Pancreas (tissue), 10 donors: ENCODE results near the gene TBL1Y. TPM values are rescaled to one million over a fixed set of nuclear protein-coding genes. Genes with fewer than 3 reads are reported as not detected.

Source experiments
- ATAC-seq, 4 donors: fragments of 200-7000 bp; cut with Tn5 transposase; one replicate each; pipeline versions ENCODE4 v1.8.0 to v1.9.1; 2020; ENCODE audit warnings: mild to moderate bottlenecking in 4 of 4, moderate library complexity in 4 of 4
- DNase-seq, 6 donors: peaks; one replicate each; pipeline ENCODE4 v3.0.0-alpha.2; 2020
- FAIRE-seq: peaks from 2 replicates; lab custom pipeline; 2012; peaks lifted over from hg19 to GRCh38; lab: Jason Lieb, UNC
- H3K27ac ChIP-seq, 4 donors: fragments of 200-600 bp; sonication (generic); 1 replicate in 3 of 4; 2 replicates in 1 of 4; pipeline versions ENCODE4 v1.5.0 to v1.8.0; 2020
- H3K27me3 ChIP-seq, 4 donors: fragments of 200-600 bp; one replicate each; pipeline ENCODE4 v1.8.0; 2021
- H3K36me3 ChIP-seq, 3 donors: fragments of 200-600 bp; sonication (generic) in 1 of 3; one replicate each; pipeline versions ENCODE4 v1.5.0 to v1.8.0; 2020 to 2021
- H3K4me1 ChIP-seq, 3 donors: fragments of 200-600 bp; one replicate each; pipeline ENCODE4 v1.8.0; 2021
- H3K4me3 ChIP-seq, 4 donors: fragments of 200-600 bp; sonication (generic) in 2 of 4; one replicate each; pipeline versions ENCODE4 v1.5.0 to v1.8.0; 2020 to 2021
- H3K9me3 ChIP-seq, 4 donors: fragments of 200-600 bp; one replicate each; pipeline ENCODE4 v1.8.0; 2021
- CTCF ChIP-seq, 4 donors: fragments of 200-600 bp; sonication (generic) in 3 of 4; IDR thresholded peaks; one replicate each; pipeline versions ENCODE4 v1.5.0 to v1.8.0; 2021; ENCODE audit warnings: antibody characterized with exemption in 4 of 4
- WGBS, 2 donors: extraction: QIAGEN DNeasy Blood & Tissue Kit; methylation state at CpG; one replicate each; pipeline ENCODE4 v1.1.7; 2013; 5-methylcytosine and 5-hydroxymethylcytosine counted together
- intact Hi-C, 3 donors: fragments of 100-400 bp; cut with DNase I; formaldehyde crosslinking; loops; one replicate each; pipeline versions ENCODE4 v1.11.1 to v1.14.2; 2022
- polyA plus RNA-seq, 2 donors: library from polyadenylated mRNA; stranded (reverse); fragments of 200-250 nt; gene quantifications; one replicate each; pipeline ENCODE4 v1.2.3, GENCODE V29; 2013
- total RNA-seq, 6 donors: library from RNA; stranded (reverse); fragmentation: NEBNext Ultra II Directional in 4 of 6; extraction: Animal tissue kit (Norgen Biotek cat#: 25700) in 4 of 6; gene quantifications; one replicate each; pipeline versions ENCODE4 v1.2.1 to v1.2.4, GENCODE V29; 2021 to 2023
- donor health status: healthy with polysubstance abuse.
- donor health status: DM: no; HTN: no; CAD: no; lungs with moderate emphysema.
- donor health status: DM: no; HTN: no; CAD: no.
- donor health status: control.
- donor health status: control.
- donor health status: Bipolar disorder and iron deficiency.
- donor health status: DM: yes; HTN: yes; CAD: no.
- donor health status: DM: no; HTN: no; CAD: no.
- donor health status: DM: no; HTN: no; CAD: no.
- donor health status: DM: yes; HTN: yes; CAD: no.

TBL1Y gene
- total and polyA plus RNA-seq, 8 donors, result 0.38 to 1.1 TPM; not detected in 6

- no peaks in the 10 kb centered on the region for H3K27me3 ChIP-seq
- no peak for DNase-seq
- ATAC-seq, result no peak
- no peak for TF ChIP-seq CTCF (IDR thresholded peaks at IDR 0.05)
- intact Hi-C loops, result no loop called here
- H3K36me3 ChIP-seq, result no peaks in the 10 kb centered on the region
- no peak for FAIRE-seq
- 81% methylated on average over 2 of the region's 2 CpGs; no CpG with 5 or more reads in 1 of the 2 donors for WGBS, 2 donors
- no peak overlapping the region for H3K4me3 ChIP-seq
- H3K9me3 ChIP-seq, result no peaks in the 10 kb centered on the region
- no peak overlapping the region for H3K27ac ChIP-seq
- no peaks in the 10 kb centered on the region for H3K4me1 ChIP-seq
These were observed 89.4 kb downstream of the TBL1Y start for GRCh38 chrY:6999905-7000304.

- H3K4me3 ChIP-seq, result no peak overlapping the region
- no peak for DNase-seq
- no peaks in the 10 kb centered on the region for H3K4me1 ChIP-seq
- no peaks in the 10 kb centered on the region for H3K36me3 ChIP-seq
- intact Hi-C loops, result no loop called here
- TF ChIP-seq CTCF (IDR thresholded peaks at IDR 0.05), result no peak
- H3K27ac ChIP-seq, result no peak overlapping the region
- WGBS, 2 donors, result 46% methylated on average over 3 of the region's 3 CpGs; no CpG with 5 or more reads in 1 of the 2 donors
- ATAC-seq, result no peak
- H3K27me3 ChIP-seq, result no peaks in the 10 kb centered on the region
- FAIRE-seq, result no peak
- H3K9me3 ChIP-seq, result no peaks in the 10 kb centered on the region
These were observed 92.1 kb downstream of the TBL1Y start for GRCh38 chrY:7002581-7002980.

GRCh38 chrY:7007911-7008310 is 97.4 kb downstream of the TBL1Y start:
- no peaks in the 10 kb centered on the region for H3K36me3 ChIP-seq
- WGBS, 2 donors, result 98% methylated on average over 1 of the region's 1 CpG; no CpG with 5 or more reads in 1 of the 2 donors
- no peak overlapping the region for H3K27ac ChIP-seq
- no peak overlapping the region for H3K4me3 ChIP-seq
- H3K9me3 ChIP-seq, result no peaks in the 10 kb centered on the region
- no peak for TF ChIP-seq CTCF (IDR thresholded peaks at IDR 0.05)
- intact Hi-C loops, result no loop called here
- H3K27me3 ChIP-seq, result no peaks in the 10 kb centered on the region
- no peaks in the 10 kb centered on the region for H3K4me1 ChIP-seq
- no peak for FAIRE-seq
- no peak for ATAC-seq
- DNase-seq, result no peak

- TF ChIP-seq CTCF (IDR thresholded peaks at IDR 0.05), result no peak
- Histone ChIP-seq H3K27me3 (no peaks in the 10 kb centered on the region), H3K27ac (no peak overlapping the region), H3K4me1 (no peaks in the 10 kb centered on the region), H3K4me3 (no peak overlapping the region), H3K36me3 (no peaks in the 10 kb centered on the region), H3K9me3 (no peaks in the 10 kb centered on the region)
- WGBS, 2 donors, result 47% methylated on average over 6 of the region's 6 CpGs; no CpG with 5 or more reads in 1 of the 2 donors
- ATAC-seq (no peak), DNase-seq (no peak), FAIRE-seq (no peak)
- intact Hi-C loops, result no loop called here
These were observed 98.3 kb downstream of the TBL1Y start for GRCh38 chrY:7008578-7009355.

GRCh38 chrY:7013051-7013450 is 102.6 kb downstream of the TBL1Y start:
- Histone ChIP-seq H3K9me3 (no peaks in the 10 kb centered on the region), H3K27ac (no peak overlapping the region), H3K36me3 (no peaks in the 10 kb centered on the region), H3K4me3 (no peak overlapping the region), H3K27me3 (no peaks in the 10 kb centered on the region), H3K4me1 (no peaks in the 10 kb centered on the region)
- ATAC-seq, result no peak
- TF ChIP-seq CTCF (IDR thresholded peaks at IDR 0.05), result no peak
- no peak for DNase-seq
- intact Hi-C loops, result no loop called here
- no peak for FAIRE-seq
- WGBS, 2 donors, result 71% methylated on average over 2 of the region's 2 CpGs; no CpG with 5 or more reads in 1 of the 2 donors
